Uterus (tissue), 2 donors: ENCODE data around the gene RAB43.

ENCODE experiments used
- CTCF ChIP-seq, 4 experiments: fragments of 200-600 bp in 2 of 4; fragments of 450-650 bp in 2 of 4; sonication (generic) in 2 of 4; IDR thresholded peaks; one replicate each; pipeline ENCODE4 v1.5.1; 2016 to 2019; ENCODE audit warnings: antibody characterized with exemption in 4 of 4, mild to moderate bottlenecking in 2 of 4, moderate library complexity in 1 of 4
- POLR2A ChIP-seq, 2 donors: fragments of 450-650 bp; IDR thresholded peaks; one replicate each; pipeline ENCODE4 v1.6.1; 2016; ENCODE audit warnings: antibody characterized with exemption in 2 of 2, mild to moderate bottlenecking in 1 of 2, moderate library complexity in 1 of 2

GRCh38 chr3:129040579-129041300 lies 80.9 kb downstream of the RAB43 start:
- TF ChIP-seq CTCF (IDR thresholded peaks at IDR 0.05) (no peak), POLR2A (IDR thresholded peaks at IDR 0.05) (no peak)
